ENCODE results near the gene EYA4.

Gene EYA4

DNA sequence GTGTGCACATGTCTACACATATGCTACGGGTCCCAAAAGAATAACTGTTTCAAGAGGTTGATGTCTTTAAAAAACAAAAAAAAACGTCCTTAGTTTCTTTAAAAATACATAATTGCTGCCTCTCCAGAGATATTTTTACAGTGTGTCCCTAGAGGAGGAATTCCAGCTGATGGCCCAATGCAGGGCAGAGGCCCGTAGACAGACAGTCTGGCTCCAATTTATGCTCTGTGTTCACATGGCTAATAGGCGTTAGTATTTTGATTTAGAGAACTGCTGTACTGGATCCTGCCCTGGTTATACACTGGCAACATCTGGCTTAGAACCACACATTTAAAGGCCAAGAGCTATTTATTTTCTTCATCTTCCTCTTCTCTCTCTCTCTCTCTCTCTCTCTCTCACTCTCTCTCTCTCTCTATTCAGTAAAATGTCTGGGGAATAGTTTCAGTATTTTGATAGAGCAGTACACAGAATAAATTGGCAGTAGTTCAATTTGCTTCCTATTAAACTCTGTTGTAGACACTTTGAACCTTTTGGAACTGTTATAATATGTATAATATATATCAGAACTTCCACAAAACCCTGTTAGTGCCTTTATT is 260.6 kb downstream of the EYA4 start:
- H3K4me2 ChIP-seq (ENCODE audit: low read depth, low read length, poor library complexity, severe bottlenecking) = no peak overlapping the region
- H3K79me2 ChIP-seq (ENCODE audit: insufficient read depth, low read length) = no peaks in the 10 kb centered on the region
- no peaks in the 10 kb centered on the region for H3K27me3 ChIP-seq (ENCODE audit: low read length)
- H3K9ac ChIP-seq (ENCODE audit: low read length) = no peak overlapping the region
- H3K9me3 ChIP-seq (ENCODE audit: insufficient read depth, low read length) = no peaks in the 10 kb centered on the region
- H3K36me3 ChIP-seq (ENCODE audit: low read length) = no peaks in the 10 kb centered on the region
- H3K27ac ChIP-seq (ENCODE audit: low read depth, low read length) = no peak overlapping the region
- TF ChIP-seq, protein P1, sequence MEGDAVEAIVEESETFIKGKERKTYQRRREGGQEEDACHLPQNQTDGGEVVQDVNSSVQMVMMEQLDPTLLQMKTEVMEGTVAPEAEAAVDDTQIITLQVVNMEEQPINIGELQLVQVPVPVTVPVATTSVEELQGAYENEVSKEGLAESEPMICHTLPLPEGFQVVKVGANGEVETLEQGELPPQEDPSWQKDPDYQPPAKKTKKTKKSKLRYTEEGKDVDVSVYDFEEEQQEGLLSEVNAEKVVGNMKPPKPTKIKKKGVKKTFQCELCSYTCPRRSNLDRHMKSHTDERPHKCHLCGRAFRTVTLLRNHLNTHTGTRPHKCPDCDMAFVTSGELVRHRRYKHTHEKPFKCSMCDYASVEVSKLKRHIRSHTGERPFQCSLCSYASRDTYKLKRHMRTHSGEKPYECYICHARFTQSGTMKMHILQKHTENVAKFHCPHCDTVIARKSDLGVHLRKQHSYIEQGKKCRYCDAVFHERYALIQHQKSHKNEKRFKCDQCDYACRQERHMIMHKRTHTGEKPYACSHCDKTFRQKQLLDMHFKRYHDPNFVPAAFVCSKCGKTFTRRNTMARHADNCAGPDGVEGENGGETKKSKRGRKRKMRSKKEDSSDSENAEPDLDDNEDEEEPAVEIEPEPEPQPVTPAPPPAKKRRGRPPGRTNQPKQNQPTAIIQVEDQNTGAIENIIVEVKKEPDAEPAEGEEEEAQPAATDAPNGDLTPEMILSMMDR (IDR thresholded peaks at IDR 0.05; ENCODE audit: insufficient read depth, low read length, poor library complexity, severe bottlenecking) = no peak
- TF ChIP-seq EZH2phosphoT487 (conservative IDR thresholded peaks at IDR 0.05; ENCODE audit: low read length) = no peak
- no peaks in the 10 kb centered on the region for H3K9me2 ChIP-seq (replicated peaks; ENCODE audit: insufficient read depth, low read length)
- no peak overlapping the region for H2AFZ ChIP-seq (ENCODE audit: low read depth, low read length, severe bottlenecking)
- H3K4me3 ChIP-seq (ENCODE audit: insufficient read depth, low read length, poor library complexity, severe bottlenecking) = no peak overlapping the region
- H4K20me1 ChIP-seq (ENCODE audit: low read depth, low read length) = no peaks in the 10 kb centered on the region
- no peaks in the 10 kb centered on the region for H3F3A ChIP-seq (ENCODE audit: insufficient read depth)

DNA sequence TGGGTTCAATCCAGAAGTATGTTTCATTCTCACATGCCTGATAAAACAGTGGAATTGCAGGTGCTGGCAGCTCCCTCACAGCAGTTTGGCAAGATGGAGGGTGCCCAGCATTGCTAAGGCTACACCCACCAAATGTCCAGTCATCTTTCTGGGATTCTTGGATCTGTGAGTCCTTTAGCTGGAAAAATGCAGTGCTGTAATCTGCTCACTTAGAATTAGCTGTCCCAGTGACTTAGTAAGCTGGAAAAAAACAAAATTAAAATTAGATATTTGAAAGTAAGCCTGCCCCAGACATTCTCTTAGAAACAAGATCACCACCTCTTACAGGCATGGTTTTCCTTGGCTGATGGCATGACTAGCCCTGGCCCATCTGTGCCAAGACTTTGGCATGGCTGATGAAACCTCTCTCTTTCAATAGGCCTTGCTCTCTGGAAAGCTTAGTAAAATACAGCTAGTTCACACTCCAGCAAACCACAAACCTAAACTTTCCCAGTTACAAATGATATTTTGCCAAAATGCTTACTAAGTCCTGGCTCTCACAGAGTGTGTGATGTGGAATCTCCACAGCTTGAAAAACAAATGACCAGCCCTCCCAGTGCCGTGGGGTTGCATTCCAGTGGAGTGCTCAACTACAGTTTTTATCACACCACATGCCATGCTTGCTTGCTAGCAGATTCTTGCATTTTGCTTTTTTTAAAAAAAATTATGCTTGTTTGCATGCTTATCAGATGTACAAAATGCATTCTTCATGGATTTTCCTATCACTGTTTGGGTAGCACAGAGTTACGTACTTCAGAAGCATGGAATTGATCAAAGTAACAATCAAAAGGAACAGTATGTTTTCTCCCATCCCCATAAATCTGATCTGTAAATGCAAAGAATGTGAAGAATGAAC is 261.5 kb downstream of the EYA4 start:
- H3K9me2 ChIP-seq (replicated peaks; ENCODE audit: insufficient read depth, low read length) = no peaks in the 10 kb centered on the region
- no peak overlapping the region for H3K27ac ChIP-seq (ENCODE audit: low read depth, low read length)
- no peaks in the 10 kb centered on the region for H3F3A ChIP-seq (ENCODE audit: insufficient read depth)
- no peaks in the 10 kb centered on the region for H3K79me2 ChIP-seq (ENCODE audit: insufficient read depth, low read length)
- H3K9ac ChIP-seq (ENCODE audit: low read length) = no peak overlapping the region
- H3K4me2 ChIP-seq (ENCODE audit: low read depth, low read length, poor library complexity, severe bottlenecking) = no peak overlapping the region
- TF ChIP-seq EZH2phosphoT487 (conservative IDR thresholded peaks at IDR 0.05; ENCODE audit: low read length) = no peak
- TF ChIP-seq, protein P1 (IDR thresholded peaks at IDR 0.05; ENCODE audit: insufficient read depth, low read length, poor library complexity, severe bottlenecking) = no peak
- no peak overlapping the region for H3K4me3 ChIP-seq (ENCODE audit: insufficient read depth, low read length, poor library complexity, severe bottlenecking)
- no peaks in the 10 kb centered on the region for H3K9me3 ChIP-seq (ENCODE audit: insufficient read depth, low read length)
- no peaks in the 10 kb centered on the region for H4K20me1 ChIP-seq (ENCODE audit: low read depth, low read length)
- no peak overlapping the region for H2AFZ ChIP-seq (ENCODE audit: low read depth, low read length, severe bottlenecking)
- no peaks in the 10 kb centered on the region for H3K36me3 ChIP-seq (ENCODE audit: low read length)
- H3K27me3 ChIP-seq (ENCODE audit: low read length) = no peaks in the 10 kb centered on the region

DNA sequence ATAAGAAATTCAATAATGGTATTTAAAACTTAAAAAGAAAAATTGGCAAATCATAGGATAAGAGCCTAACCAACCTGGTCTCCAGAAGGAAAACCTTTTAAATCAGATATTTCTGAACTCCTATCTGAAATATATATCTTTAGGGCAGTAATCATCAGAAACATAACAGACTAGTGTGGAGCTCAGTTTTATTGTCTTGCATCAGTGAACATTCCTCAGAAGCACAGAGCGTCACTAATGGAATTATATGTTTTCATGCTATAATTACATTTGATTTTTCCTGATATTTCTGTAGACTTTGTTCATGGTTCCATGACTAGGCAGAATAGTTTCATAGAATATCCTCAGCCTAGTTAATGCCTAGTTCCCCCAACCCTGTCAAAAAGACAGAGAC is 262.2 kb downstream of the EYA4 start:
- H3K4me2 ChIP-seq (ENCODE audit: low read depth, low read length, poor library complexity, severe bottlenecking) = no peak overlapping the region
- H4K20me1 ChIP-seq (ENCODE audit: low read depth, low read length) = no peaks in the 10 kb centered on the region
- no peak overlapping the region for H3K4me3 ChIP-seq (ENCODE audit: insufficient read depth, low read length, poor library complexity, severe bottlenecking)
- H3K27me3 ChIP-seq (ENCODE audit: low read length) = no peaks in the 10 kb centered on the region
- no peak overlapping the region for H3K27ac ChIP-seq (ENCODE audit: low read depth, low read length)
- H3K79me2 ChIP-seq (ENCODE audit: insufficient read depth, low read length) = no peaks in the 10 kb centered on the region
- H3K36me3 ChIP-seq (ENCODE audit: low read length) = no peaks in the 10 kb centered on the region
- no peaks in the 10 kb centered on the region for H3F3A ChIP-seq (ENCODE audit: insufficient read depth)
- H3K9me2 ChIP-seq (replicated peaks; ENCODE audit: insufficient read depth, low read length) = no peaks in the 10 kb centered on the region
- H3K9ac ChIP-seq (ENCODE audit: low read length) = no peak overlapping the region
- no peaks in the 10 kb centered on the region for H3K9me3 ChIP-seq (ENCODE audit: insufficient read depth, low read length)
- TF ChIP-seq, protein P1 (IDR thresholded peaks at IDR 0.05; ENCODE audit: insufficient read depth, low read length, poor library complexity, severe bottlenecking) = no peak
- no peak for TF ChIP-seq EZH2phosphoT487 (conservative IDR thresholded peaks at IDR 0.05; ENCODE audit: low read length)
- H2AFZ ChIP-seq (ENCODE audit: low read depth, low read length, severe bottlenecking) = no peak overlapping the region

Measured in SU-DHL-6 (cell line).